Medulla oblongata (tissue), 1 donor: ENCODE results near the gene CNOT4.

Source experiments
- DNase-seq: peaks from one replicate; pipeline ENCODE4 v3.0.0-alpha.2; 2015; ENCODE audit errors: extremely low spot score

The CNOT4 gene

DNA sequence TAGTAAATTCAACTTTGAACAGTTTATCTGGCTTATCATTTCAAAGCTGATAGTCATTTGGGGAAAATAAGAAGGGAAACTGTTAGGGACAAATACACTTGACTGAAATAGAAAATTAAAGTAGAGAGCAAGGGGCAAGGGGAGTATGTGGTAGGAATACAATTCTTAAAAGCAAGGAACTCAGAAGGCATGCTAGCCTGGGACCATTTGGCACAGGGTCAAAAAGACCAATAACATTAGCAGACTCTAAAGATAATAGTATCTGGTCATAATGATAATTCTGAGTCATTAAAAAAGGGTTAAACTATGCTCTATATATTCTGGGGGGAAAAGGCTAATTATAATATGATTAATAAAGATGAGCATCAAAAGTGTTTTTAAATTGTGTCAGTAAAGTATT, 112.2 kb downstream of the CNOT4 start:
- no peak for DNase-seq

- no peak for DNase-seq
Observed at GRCh38 chr7:135392701-135393100, 117.2 kb downstream of the CNOT4 start.

- no peak for DNase-seq
Observed at GRCh38 chr7:135391514-135391913, 118.4 kb downstream of the CNOT4 start.

GRCh38 chr7:135390829-135391228, 119.1 kb downstream of the CNOT4 start:
- DNase-seq: no peak

DNA sequence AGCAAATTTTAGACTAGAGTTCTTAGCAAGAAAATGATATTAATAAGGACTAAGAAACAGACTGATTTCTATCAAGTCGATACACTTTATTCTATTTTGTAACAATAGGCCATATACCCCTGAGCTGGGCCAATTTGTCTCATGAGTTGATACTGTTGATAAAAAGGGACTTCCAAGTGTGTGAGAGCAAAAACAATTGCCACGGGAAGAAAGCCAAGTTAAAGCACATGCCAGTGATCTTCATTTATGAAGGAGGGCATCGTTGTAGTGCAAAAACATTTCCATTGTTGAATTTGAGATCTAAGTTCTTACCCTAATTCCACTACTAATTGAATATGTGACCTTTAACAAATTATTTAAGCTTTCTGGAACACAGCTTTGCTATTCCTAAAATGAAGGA, 119.9 kb downstream of the CNOT4 start:
- no peak for DNase-seq

GRCh38 chr7:135388616-135389015, 121.3 kb downstream of the CNOT4 start:
- DNase-seq: no peak

DNA sequence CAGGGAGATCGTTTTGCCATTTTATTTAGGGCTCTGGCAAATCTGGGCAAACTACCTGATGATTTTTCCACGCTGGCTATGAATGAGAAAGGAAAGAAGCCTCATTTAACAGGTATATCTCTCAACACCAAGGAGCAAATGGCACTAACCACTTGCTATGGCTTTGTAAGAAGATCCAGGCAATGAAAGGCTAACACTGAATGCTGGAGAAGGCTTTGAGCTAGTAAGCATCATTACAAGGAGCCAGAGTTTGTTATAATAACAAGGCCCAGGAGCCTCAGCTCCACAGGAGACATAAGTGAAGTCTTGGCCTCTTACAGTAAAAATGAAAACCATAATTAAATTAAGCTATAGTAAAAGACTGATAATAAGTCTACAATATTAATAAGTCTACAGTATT, 123.1 kb downstream of the CNOT4 start:
- no peak for DNase-seq

GRCh38 chr7:135386181-135386580, 123.7 kb downstream of the CNOT4 start:
- DNase-seq: no peak

DNA sequence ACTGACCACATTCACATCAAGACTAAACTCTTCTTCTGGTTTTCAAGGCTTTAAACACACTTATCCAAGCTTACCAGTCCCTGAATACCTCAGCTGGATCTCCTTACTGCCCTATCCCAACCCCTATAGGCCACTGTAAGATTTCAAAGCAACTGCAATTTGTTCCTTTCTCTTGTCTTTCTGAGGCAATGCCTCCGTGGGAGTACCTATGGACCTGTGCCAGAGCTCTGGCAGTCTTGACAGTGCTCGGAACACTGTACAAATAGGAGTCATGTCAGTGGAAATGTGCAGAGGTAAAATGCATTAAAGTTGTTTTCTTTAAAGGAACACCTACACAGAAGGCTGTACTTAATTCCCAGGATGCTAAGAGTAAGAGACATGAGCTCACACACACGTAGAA, 124.7 kb downstream of the CNOT4 start:
- no peak for DNase-seq

- DNase-seq: no peak
Observed at GRCh38 chr7:135383525-135384175, 126.3 kb downstream of the CNOT4 start.

DNA sequence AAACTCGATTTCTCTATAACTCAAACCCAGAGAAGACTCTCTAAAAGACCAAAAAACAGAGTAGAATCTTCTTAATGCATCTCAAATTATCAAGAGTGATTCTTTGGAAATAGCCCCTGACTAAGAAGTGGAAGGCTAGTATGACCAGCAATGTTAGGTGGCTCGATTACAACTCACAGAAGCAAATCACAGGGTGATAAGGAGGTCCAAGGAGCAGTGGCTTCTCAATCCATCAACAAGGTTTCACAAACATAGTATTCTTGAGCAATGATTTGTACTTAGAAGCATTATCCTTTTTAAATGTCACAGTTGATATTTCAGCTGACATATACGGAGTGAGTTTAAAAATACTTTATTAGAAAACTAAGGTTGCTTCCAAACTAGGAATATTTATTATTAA, 127.7 kb downstream of the CNOT4 start:
- no peak for DNase-seq

GRCh38 chr7:135381369-135381768, 128.5 kb downstream of the CNOT4 start:
- DNase-seq: no peak

DNA sequence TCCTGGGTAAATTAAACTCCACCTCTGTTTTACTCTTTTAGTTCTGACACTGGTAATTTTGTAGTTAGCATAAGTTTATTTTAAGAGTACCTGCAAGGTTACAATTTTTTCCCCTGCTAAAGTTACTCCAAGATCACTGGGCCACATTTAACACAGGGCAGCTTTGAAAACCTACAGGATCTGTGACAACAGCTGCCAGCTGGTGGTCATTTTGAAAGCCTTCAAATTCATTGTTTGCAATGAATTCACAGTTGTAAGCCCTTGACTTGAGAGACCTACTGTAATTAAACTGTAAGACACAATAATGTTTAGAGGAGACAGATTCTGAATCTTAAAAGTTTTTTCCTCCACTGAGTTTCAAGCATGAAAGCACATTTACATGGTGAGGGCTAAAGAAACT, 129.6 kb downstream of the CNOT4 start:
- DNase-seq: no peak

- DNase-seq: no peak
Observed at GRCh38 chr7:135377171-135377570, 132.7 kb downstream of the CNOT4 start.

- DNase-seq: no peak
Observed at GRCh38 chr7:135375908-135376699, 133.8 kb downstream of the CNOT4 start.

DNA sequence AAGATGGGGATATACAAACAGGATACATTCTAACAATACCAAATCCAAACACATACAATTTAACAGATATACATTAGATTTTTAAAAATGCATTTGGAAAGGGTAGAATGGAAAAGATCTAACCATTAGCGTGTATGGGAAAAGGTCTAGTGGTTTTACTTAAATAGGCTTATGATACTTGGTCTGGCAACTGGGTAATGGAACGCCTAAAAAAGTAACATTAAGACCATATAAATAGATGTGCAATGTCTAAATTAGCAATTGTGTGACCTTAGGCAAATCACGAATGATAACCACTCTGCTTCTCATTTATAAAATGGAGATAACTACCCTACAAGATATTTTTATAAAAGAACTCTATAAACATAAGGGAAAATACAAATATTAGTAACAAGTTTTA, 135.2 kb downstream of the CNOT4 start:
- DNase-seq: no peak

- DNase-seq: no peak
Observed at GRCh38 chr7:135372222-135372621, 137.7 kb downstream of the CNOT4 start.

- DNase-seq: no peak
Observed at GRCh38 chr7:135370656-135371055, 139.2 kb downstream of the CNOT4 start.

GRCh38 chr7:135369405-135369804, 140.5 kb downstream of the CNOT4 start:
- DNase-seq: no peak

GRCh38 chr7:135368416-135369186, 141.3 kb downstream of the CNOT4 start:
- no peak for DNase-seq

DNA sequence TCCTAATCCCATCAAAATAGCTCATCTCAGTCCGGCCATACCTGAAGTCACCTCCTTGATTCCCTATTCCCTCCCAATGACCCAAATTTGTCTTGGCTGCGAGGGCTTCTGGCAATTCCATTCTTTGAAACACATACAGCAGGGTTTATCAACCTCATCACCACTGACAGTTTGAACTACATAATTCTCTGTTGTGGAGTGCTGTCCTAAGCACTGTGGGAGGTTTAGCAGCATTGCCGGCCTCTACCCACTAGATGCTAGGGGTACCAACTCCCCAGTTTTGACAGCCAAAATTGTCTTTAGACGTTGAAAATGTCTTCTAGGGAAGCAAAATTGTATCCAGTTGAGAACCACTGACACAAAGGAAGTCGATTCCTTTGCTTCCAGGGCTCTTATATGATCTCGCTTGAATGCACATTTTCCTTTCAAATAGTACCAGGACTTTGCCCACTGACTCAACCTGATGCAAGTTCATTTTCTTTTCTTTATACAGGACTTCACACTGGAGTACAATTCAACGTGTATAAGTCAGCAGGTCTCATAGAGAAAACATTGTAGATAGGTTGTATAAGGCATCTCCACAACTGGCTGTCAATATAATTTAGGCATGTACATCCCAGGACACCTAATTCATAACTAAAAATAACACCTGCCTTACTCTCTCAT, 142.9 kb downstream of the CNOT4 start:
- DNase-seq: no peak

GRCh38 chr7:135365721-135366120, 144.2 kb downstream of the CNOT4 start:
- DNase-seq: no peak
